HG02884 (cell line): ENCODE measurements around the gene MARK4.
"Not testable (repeated sequence)": the region's sequence is repeated elsewhere in the genome, so short reads cannot be mapped to it uniquely, and the experiment has no call there.

Experiments used
- ATAC-seq: cut with Tn5 transposase; IDR thresholded peaks from one replicate; pipeline ENCODE4 v1.9.1; 2021; ENCODE audit warnings: mild to moderate bottlenecking, moderate library complexity; ENCODE audit not compliant: unreplicated experiment

MARK4 gene

DNA sequence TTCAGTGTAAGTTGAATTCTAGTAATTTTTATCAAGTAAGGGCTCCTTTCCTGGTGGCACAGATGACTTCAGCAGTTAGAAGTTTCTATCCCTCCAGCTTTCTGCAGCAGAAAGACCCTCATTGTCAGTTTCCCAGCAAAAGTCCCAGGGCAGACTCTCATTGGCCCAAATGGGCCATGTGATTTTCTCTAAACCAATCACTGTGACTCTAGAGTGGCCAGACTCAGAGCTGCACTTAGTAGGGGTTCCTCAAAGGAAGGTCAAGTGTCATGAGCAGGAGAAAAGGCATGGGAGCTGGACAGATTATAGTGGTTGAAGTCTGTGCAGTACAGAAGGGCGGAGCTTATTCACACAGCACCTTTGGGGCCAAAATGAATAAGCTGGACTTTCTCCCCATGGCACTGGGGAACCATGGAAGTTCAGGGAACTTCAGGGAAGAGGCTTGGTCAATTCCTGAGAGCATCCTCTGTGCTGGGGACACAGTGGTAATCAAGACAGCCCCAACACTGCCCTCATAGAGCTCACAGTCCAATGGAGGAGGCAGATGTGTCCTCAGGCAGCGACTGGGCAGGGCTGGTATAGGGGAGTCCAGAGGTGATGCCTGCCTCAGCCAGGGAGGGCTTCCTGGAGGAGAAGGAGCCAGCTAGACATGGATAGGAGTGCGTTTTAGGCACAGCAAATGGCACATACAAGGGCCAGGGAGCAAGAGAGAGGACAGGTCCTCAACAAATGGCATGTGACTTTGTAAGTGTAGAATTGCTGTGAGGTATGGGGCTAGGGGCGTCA is 53.3 kb downstream of the MARK4 start:
- ATAC-seq, result no peak

DNA sequence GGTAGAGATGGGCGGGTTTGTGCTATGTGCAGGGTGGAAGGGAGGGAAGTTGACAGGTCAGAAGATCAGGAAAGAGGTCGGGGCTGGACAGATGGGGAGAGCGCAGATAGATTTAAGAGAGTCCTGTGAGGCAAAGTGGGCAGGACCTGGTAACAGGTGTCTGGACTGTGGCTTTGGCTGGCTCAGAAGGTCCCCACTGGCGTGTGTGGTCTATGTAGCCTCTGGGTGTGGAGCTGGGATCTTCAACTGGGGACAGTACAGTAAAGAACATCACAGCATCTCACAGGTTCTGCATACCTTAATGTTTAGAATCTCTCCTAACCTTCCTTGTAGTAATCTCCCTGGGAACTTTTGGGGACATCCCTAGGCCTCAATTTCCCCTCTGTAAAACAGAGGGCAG is 53.9 kb downstream of the MARK4 start:
- ATAC-seq, result no peak

DNA sequence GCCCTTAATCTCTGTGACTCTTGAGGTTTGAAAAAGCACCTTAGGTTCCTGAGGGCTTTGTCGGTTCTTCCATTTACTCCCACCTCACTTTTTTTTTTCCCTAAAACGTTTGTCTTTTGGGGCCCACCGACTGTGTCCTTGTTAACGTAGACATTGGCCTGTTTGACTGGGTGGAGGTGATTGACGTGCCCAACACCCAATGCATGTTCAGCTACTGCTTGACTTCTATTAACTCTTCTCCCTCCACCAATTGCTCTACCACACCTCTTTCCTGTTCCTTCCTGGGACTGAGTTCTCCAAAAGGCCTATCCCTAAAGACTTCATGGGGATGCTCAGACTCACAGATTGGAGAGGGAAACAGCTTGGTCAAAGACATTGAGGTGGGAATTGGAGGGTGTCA is 54.4 kb downstream of the MARK4 start:
- ATAC-seq, result no peak

DNA sequence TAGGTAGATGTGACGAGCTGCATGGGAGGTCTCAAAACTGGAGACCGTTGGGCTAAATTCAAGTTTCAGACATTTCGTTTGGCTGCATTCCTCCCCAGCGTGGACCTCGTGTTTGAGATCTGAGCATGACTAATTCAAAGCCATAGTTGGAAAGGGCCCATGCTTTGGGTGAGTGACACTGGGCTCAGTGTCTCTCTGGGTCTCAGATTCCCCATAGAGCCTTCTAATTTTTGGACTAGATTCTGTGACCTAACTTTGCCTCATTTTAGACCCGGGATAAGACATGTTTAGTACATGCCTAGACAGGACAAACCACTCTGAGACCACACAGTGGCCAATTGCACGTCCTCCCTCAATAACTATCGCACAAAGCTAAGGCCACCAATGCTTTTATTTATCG is 55.0 kb downstream of the MARK4 start:
- no peak for ATAC-seq

DNA sequence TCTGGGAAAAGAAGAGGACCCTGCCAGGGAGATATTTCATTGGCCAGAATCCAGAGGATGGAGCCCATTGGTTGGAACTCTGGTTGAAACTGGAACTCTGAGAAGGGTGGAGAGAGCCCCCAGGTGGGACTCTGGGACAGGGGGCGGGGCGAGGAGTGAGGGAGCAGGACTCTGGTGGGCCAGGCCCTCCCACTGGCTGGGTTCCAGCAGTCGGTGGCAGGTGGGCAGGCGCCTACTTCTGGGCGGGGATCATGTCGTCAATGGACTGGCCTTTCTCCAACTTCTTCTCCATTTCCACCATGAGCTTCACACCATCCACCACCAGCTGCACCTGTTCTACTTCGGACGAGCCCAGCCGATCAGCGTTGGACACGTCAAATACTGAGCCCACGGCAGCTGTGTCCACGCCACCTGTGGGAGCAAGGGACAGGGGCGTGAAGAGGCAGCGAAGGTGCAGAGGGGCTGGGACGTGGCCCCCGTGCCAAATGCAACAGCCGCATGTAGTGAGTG is 55.5 kb downstream of the MARK4 start:
- ATAC-seq, result no peak

DNA sequence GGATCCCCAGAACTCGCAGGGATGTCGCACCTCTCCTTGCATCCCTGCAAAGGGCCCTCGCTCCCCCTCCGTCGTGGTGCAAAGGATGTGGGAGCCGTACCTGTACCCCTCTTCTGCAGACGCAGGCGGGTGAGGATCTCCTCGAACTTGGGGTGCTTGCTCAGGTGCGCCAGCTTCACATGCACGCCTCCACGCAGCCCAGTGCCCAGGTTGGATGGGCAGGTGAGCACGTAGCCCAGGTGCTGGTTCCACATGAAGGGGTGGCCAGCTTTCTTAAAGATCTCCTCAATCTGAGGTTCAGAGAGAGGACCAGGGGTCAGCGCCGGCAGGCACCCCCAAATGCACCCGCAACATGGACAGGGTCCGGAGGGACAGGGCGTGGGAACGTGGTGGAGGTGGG is 56.3 kb downstream of the MARK4 start:
- ATAC-seq, result no peak

DNA sequence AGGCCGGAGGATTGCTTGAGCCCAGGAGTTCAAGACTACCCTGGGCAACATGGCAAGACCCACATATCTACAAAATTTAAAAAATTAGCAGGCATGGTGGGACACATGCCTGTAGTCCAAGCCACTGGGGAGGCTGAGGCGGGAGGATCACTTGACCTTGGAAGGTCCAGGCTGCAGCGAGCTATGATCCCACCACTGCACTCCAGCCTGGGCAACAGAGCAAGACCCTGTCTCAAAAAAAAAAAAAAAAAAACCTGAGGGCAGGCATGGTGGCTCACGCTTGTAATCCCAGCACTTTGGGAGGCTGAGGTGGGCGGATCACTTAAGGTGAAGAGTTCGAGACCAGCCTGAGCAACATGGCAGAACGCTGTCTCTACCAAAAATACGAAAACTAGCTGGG is 58.3 kb downstream of the MARK4 start:
- not testable (repeated sequence) for ATAC-seq

DNA sequence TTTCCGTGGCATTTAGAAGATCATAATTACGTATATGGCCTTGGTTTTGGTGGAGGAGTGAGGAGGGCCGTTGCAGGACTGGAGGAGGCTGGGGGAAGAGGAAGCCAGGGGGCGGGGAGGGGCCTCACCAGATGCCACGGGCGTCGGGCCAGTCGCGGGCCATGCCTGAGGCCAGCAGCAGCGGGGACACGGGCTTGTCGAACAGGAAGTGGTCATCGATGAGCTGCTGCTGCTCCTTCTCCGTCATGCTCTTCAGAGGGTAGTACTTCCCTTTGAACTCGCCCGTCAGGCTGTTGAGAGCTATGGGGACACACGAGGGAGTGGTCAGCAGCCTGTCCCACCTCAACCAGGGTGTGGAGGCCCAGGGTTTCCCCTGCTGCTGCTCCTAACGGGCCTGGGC is 60.5 kb downstream of the MARK4 start:
- no peak for ATAC-seq

DNA sequence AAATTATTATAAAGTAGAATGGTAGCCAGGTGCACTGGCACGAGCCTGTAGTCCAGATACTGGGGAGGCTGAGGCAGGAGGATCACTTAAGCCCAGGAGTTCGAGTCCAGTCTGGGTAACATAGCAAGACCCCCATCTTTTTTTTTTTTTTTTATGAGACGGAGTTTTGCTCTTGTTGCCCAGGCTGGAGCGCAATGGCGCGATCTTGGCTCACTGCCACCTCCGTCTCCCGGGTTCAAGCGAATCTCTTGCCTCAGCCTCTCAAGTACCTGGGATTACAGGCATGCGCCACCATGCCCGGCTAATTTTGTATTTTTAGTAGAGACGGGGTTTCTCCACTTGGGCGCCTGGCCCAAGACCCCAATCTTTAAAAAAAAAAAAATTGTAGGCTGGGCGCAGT is 61.2 kb downstream of the MARK4 start:
- not testable (repeated sequence) for ATAC-seq

DNA sequence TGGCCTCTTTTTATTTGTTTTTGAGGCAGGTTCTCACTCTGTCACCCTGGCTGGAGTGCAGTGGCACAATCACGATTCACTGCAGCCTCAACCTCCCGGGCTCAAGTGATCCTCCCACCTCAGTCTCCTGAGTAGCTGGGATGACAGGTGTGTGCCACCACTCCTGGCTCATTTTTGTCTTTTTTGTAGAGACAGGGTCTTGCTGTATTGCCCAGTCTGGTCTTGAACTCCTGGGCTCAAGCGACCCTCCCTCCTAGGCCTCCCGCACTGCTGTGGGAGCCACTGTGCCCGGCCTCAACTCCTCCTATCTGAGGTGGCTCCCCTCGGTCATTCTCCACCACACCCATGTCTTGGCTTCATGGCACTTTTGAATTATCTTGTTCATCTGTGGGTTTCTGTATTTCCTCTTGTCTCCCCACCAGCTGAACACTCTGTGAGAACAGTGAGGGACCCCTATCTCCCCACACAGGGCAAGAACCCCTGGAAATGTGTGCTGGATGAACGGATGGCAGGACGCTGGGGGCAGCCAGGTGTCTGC is 63.7 kb downstream of the MARK4 start:
- no peak for ATAC-seq

DNA sequence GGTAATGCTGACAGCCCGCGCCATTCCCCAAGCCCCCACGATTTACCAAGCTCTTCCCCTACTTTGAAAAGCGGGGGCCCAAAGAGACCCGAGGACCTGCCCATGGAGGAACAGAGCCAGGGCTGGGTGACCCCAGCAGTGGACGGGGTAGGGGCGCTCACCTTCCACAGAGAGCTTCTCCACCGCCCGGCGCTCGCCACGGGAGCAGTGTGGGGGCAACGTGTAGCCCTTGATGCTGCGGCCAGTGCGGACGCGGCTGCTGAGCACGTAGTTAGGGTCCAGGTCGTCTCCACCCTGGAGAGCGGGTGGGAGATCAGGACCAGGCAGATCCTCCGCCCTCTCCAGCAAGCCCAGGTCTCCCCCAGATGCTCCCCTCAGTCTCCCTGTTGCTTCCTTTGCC is 64.2 kb downstream of the MARK4 start:
- ATAC-seq, result no peak

DNA sequence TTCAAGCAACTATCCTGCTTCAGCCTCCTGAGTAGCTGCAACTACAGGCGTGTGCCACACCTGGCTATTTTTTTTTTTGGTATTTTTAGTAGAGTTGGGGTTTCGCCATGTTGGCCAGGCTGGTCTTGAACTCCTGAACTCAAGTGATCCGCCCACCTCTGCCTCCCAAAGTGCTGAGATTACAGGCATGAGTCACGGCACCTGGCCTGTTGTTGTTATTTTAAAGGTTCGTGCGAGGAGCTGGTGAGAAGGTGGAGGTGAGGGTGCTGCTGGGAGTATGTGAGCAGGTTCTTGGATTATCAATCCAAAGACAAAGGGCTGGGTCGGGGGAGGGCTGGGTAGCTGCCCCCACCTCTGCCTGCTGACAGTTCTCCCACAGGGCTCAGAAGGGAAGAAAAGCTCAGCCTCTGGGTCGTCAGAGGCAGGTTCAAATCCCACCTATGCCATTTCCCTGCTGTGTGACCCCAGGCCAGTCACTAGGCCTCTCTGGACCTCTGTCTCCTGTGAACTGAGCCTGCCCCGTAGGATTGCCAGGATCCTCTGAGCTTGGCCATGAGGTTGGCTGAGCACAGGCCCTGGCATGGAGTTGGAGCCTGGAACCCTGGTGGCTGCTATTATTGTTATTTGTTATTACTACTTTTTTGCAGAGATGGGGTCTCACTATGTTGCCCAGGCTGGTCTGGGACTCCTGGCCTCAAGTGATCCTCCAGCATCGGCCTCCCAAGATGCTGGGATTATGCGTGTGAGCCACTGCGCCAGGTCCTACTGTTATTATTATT is 70.1 kb downstream of the MARK4 start:
- ATAC-seq, result no peak

DNA sequence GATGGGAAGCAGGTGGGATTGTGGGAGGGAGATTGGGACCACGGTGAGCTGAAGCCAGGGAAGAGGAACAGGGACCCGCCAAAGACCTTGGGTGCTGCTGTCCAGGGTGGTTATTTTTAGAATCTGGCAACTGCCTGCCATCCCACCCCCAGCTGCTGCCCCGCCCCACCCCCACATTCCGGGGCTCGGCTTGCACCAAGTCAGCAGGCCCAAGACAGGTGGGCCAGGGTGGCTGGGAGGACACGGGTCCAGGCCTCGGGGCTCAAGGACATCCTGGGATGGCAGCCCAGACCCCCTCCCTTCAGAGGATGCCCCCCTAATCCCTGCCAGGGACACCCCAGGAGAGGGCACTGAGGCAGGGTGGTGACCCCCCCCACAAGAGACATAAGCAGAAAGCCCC is 70.8 kb downstream of the MARK4 start:
- ATAC-seq, result no peak

DNA sequence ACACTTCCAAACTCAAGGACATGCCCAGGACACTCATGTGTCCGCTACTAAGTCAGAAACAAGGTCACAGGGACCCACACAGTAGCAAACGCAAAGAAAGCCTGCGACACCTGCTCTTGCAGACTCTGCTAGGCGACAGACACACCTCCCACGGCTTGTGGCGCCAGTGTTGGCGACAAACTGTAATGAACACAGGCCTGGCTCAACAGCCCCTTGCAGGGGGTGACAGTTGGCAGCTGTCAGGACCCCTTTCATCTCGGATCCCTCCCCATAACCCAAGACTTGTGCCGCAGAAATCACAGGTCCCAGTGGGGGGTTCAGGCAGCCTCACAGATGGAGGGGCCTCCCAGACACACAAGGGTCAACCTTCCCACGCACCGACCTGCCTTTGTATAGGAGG is 71.2 kb downstream of the MARK4 start:
- no peak for ATAC-seq

DNA sequence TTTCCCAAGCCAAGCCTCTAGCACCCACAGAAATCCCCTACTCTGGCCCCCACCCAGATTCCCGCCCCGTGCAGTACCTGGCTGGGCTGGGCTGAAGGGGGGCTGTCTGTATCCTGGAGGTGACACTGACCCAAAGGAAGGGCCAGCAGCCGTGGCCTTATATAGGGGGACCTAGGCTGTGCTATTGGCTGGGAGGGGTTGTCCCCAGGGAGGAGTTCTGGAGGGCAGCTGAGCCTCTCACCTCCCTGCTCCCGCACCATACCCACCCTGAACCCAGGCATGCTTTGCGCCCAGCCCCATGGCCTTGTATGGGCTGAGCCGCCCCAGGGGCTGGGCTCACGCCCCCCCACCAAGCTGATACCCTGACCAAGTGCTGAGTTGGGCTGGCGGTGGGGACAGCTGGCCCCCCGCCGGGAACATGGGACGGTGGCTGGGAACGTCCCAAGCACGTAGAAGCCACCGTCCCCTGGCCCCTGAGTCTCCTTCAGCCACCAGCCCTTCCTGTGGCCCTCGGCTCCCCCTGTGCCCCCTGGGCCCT is 71.7 kb downstream of the MARK4 start, which contains the start of gene CKM:
CKM (minus strand) TSS at position 132 of the 538 bp plus-strand sequence. CDS start 3,162 bp downstream, outside the sequence.
- ATAC-seq, result no peak

DNA sequence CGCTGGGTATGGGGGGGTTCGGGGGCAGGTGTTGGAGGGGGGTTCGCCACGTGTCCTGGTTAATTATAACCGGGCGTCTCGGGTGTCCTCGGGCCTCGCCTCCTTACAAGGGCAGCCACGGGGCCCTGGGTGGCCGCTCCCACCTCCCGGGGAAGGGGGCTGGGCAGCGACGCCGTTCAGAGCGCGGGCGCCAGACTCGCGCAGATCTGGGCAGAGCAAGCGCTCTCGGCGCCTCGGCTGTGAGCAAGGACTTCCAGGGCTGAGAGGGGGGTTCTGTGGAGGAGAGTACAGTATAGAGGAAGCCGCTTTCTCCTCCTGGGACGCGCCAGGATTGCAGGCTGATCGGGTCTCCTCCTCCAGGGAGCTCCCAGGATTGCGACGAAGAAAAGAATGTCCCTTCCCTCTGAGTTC is 72.6 kb downstream of the MARK4 start:
- ATAC-seq, result no peak

DNA sequence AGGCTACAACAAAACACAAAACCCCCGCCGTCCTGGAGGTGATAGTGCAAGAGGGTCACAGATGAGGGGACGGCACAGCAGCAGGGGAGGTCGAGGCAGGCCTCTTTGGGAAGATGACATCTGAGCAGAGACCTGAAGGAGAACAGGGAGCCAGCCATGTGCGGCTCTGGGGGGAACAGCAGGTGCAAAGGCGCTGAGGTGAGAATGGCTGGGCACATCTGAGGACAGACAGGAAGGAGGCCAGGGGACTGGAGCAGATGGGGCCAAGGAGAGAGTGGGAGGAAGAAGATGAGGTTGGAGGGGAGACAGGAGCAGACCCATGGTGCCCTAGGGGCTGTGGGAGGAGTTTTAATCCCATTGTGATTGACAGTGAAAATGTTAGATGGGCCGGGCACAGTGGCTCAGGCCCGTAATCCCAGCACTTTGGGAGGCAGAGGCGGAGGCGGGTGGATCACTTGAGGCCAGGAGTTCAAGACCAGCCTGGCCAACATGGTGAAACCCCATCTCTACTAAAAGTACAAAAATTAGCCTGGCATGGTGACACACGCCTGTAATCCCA is 73.4 kb downstream of the MARK4 start:
- ATAC-seq, result no peak

DNA sequence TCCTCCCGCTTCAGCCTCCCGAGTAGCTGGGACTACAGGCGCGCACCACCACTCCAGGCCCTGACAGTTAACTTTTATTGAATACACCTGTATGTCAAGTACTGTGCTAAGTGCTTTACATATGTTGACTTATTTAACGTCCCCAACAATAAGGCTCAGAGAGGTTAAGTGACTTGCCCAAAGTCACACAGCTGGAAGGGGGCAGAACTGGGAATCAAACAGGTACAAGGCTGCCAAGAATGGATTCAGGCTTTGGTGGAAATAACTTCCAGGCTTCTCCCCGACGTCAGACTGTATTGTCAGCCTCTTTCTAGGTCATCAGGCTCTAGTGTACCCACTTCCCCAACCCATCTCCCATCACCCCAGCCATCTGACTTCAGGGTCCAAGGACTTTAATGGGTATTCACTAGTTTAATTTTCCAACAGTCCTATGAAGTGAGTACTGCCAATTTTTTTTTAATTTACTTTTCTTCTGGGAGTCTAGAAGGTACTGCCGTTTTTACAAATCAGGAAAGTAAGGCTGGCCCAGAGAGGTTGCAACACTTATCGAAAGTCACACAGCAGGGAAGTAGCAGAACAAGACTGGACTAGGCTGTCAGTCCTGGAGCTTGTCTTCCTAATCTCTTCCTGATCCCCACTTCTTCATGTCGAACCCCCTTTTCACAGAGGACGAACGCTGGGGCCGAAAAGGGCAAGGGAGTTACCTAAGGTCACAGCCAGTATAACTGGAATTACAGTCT is 76.5 kb downstream of the MARK4 start:
- ATAC-seq, result no peak

DNA sequence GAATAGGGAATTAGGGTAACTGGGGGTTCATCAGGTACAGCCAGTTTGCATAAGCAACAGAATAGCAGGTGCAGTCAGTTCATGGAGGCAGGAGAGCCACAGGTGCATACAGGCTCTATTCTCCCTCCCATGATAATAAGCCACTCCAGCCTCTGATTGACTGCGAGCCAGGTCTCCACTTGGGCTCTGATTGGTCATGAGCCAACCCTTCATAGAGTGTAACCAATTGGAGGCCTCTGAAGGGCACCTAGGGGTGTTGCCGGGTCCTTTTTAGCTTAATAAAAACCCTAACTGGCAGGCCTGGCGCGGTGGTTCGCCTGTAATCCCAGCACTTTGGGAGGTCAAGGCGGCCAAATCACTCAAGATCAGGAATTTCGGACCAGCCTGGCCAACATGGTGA is 80.3 kb downstream of the MARK4 start:
- ATAC-seq, result no peak

DNA sequence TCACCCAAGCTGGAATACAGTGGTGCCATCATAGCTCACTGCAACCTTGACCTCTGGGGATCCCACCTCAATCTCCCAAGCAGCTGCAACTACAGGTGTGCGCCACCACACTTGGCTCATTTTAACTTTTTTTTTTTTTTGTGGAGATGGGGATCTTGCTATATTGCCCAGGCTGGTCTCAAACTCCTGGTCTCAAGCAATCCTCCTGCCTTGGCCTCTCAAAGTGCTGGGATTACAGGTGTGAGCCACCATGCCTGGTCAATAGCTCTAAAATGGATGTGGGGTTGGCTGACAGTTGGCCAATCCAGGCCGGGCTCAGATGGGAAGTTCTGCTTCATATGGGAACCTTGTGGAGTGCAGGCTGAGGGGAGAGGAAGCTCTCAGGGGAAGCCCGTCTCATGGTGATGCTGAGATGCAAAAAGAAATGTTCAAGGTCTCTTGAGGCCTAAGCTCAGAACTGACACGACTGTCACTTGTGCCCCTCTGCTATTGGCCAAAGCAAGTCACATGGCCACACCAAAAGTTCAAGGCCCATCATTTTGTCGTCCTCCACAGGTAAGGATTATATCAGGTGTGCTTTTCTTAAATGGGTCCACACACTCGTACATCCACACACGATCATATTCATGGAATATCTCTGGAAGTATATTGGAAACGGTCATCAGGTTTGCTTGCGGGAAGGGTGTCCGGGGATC is 82.7 kb downstream of the MARK4 start:
- no peak for ATAC-seq
